ENCODE data around the gene CFAP126. TPM values are rescaled to one million over a fixed set of nuclear protein-coding genes. Genes with fewer than 3 reads are reported as not detected.
"Not testable (repeated sequence)": the region's sequence is repeated elsewhere in the genome, so short reads cannot be mapped to it uniquely, and the experiment has no call there.

The CFAP126 gene
- total RNA-seq, 1 donor from 2014 or later = not detected

- TF ChIP-seq CTCF (IDR thresholded peaks at IDR 0.05) (no peak), EZH2 (IDR thresholded peaks at IDR 0.05) (no peak), EZH2phosphoT487 (IDR thresholded peaks at IDR 0.05) (no peak)
These were observed 22.2 kb upstream of the CFAP126 start for GRCh38 chr1:161389691-161390558.

GRCh38 chr1:161389158-161389557, 21.5 kb upstream of the CFAP126 start:
- H3K27ac ChIP-seq; H4K20me1 ChIP-seq (ENCODE audit: low read depth); H3K36me3 ChIP-seq; H3K4me1 Mint-ChIP-seq; H3K27ac Mint-ChIP-seq; H3K9me3 Mint-ChIP-seq; H3K9me3 ChIP-seq (ENCODE audit: low read depth); H3K4me1 ChIP-seq; H3K36me3 Mint-ChIP-seq; DNase-seq (ENCODE audit: low spot score); H3K9ac ChIP-seq; H3F3A ChIP-seq (ENCODE audit: low read depth); H3K27me3 Mint-ChIP-seq (ENCODE audit: insufficient read depth, low read depth); H3K79me2 ChIP-seq (ENCODE audit: low read depth); H3K27me3 ChIP-seq: not testable (repeated sequence)
- peak overlapping the region; percentile 88 for H3K4me3 Mint-ChIP-seq
- Histone ChIP-seq H3K4me2 (peak overlapping the region; percentile 74), H3K4me3 (peak overlapping the region; percentile 66), H2AFZ (replicated peaks) (peak overlapping the region; percentile 95)

More at GRCh38 chr1:161389691-161390558, 22.2 kb upstream of the CFAP126 start:
- Histone ChIP-seq H3K4me2 (peak overlapping the region; percentile 91), H3K9me3 (ENCODE audit: low read depth) (no peaks in the 10 kb centered on the region), H3K4me1 (peaks cover 4% of the 10 kb centered on the region), H3K36me3 (no peaks in the 10 kb centered on the region), H3K79me2 (ENCODE audit: low read depth) (no peaks in the 10 kb centered on the region), H3K9ac (peak overlapping the region; percentile 10), H4K20me1 (ENCODE audit: low read depth) (no peaks in the 10 kb centered on the region), H3K27me3 (peaks cover 9% of the 10 kb centered on the region), H3K27ac (no peak overlapping the region), H3F3A (ENCODE audit: low read depth) (peaks cover 5% of the 10 kb centered on the region), H2AFZ (replicated peaks) (peak overlapping the region; percentile 95), H3K4me3 (peak overlapping the region; percentile 66)
- Mint-ChIP-seq H3K4me3 (peak overlapping the region; percentile 88), H3K27me3 (ENCODE audit: insufficient read depth, low read depth) (peaks cover 4% of the 10 kb centered on the region), H3K9me3 (no peaks in the 10 kb centered on the region), H3K27ac (peak overlapping the region; percentile 18), H3K4me1 (peaks cover 2% of the 10 kb centered on the region), H3K36me3 (no peaks in the 10 kb centered on the region)
- DNase-seq (ENCODE audit: low spot score) = peak; percentile 95

GRCh38 chr1:161388639-161389038, 21.0 kb upstream of the CFAP126 start:
- H3K27ac ChIP-seq = no peak overlapping the region
- H3K4me1 Mint-ChIP-seq = peaks cover 2% of the 10 kb centered on the region
- peaks cover 4% of the 10 kb centered on the region for H3K4me1 ChIP-seq
- peaks cover 4% of the 10 kb centered on the region for H3K27me3 Mint-ChIP-seq (ENCODE audit: insufficient read depth, low read depth)
- peaks cover 9% of the 10 kb centered on the region for H3K27me3 ChIP-seq
- peak overlapping the region; percentile 88 for H3K4me3 Mint-ChIP-seq
- no peak overlapping the region for H3K4me3 ChIP-seq
- H3K27ac Mint-ChIP-seq = no peak overlapping the region
- H3K36me3 ChIP-seq = no peaks in the 10 kb centered on the region
- H3K36me3 Mint-ChIP-seq = no peaks in the 10 kb centered on the region
- no peak overlapping the region for H3K9ac ChIP-seq
- H2AFZ ChIP-seq (replicated peaks) = no peak overlapping the region
- no peaks in the 10 kb centered on the region for H3K9me3 Mint-ChIP-seq
- H3K79me2 ChIP-seq (ENCODE audit: low read depth) = no peaks in the 10 kb centered on the region
- no peaks in the 10 kb centered on the region for H3K9me3 ChIP-seq (ENCODE audit: low read depth)
- no peak overlapping the region for H3K4me2 ChIP-seq
- H4K20me1 ChIP-seq (ENCODE audit: low read depth) = no peaks in the 10 kb centered on the region
- no peak for DNase-seq (ENCODE audit: low spot score)
- TF ChIP-seq EZH2phosphoT487 (IDR thresholded peaks at IDR 0.05) (no peak), CTCF (IDR thresholded peaks at IDR 0.05) (no peak), EZH2 (IDR thresholded peaks at IDR 0.05) (no peak)
- peaks cover 5% of the 10 kb centered on the region for H3F3A ChIP-seq (ENCODE audit: low read depth)

Measured in neural progenitor cell (in vitro differentiated cells).